CD14-positive monocyte (primary cell): Measurements from ENCODE around the gene FLT3LG. TPM values are rescaled to one million over a fixed set of nuclear protein-coding genes. Genes with fewer than 3 reads are reported as not detected.

Experiments used
- DNase-seq, 3 donors: peaks; one replicate each; pipeline ENCODE4 v3.0.0-alpha.2; 2011 to 2022
- H2AFZ ChIP-seq: 2 replicates; pipeline ENCODE4 v1.6.0; 2012; ENCODE audit warnings: mild to moderate bottlenecking, low read depth, low read length, inconsistent platforms; ENCODE audit not compliant: insufficient read depth, poor library complexity, severe bottlenecking
- H3K27ac ChIP-seq, 2 donors: 1 replicate in 1 of 2; 2 replicates in 1 of 2; pipeline ENCODE4 v1.5.1; 2012 to 2013; ENCODE audit warnings: low read length in 2 of 2, control low read depth in 1 of 2, inconsistent platforms in 1 of 2, low read depth in 1 of 2, mild to moderate bottlenecking in 1 of 2
- H3K27me3 ChIP-seq, 2 donors: one replicate each; pipeline versions ENCODE4 v1.6.0 to v1.6.1; 2011 to 2013; ENCODE audit warnings: low read length in 2 of 2; ENCODE audit not compliant: control insufficient read depth in 2 of 2, insufficient read depth in 2 of 2
- H3K36me3 ChIP-seq, 2 donors: replicated peaks in 1 of 2; 1 replicate in 1 of 2; 2 replicates in 1 of 2; pipeline versions ENCODE4 v1.5.1 to v1.6.1; 2012 to 2013; ENCODE audit warnings: low read length in 2 of 2, control low read depth in 1 of 2, inconsistent platforms in 1 of 2, mild to moderate bottlenecking in 1 of 2; ENCODE audit not compliant: insufficient read depth in 2 of 2, control insufficient read depth in 1 of 2
- H3K4me1 ChIP-seq, 2 donors: 1 replicate in 1 of 2; 2 replicates in 1 of 2; pipeline versions ENCODE4 v1.5.1 to v1.6.1; 2012 to 2013; ENCODE audit warnings: low read length in 2 of 2, control low read depth in 1 of 2, inconsistent platforms in 1 of 2, mild to moderate bottlenecking in 1 of 2, moderate library complexity in 1 of 2; ENCODE audit not compliant: insufficient read depth in 2 of 2, control insufficient read depth in 1 of 2
- H3K4me2 ChIP-seq: replicated peaks from 2 replicates; pipeline ENCODE3; 2012; ENCODE audit warnings: low read length, moderate library complexity, mild to moderate bottlenecking; ENCODE audit not compliant: poor library complexity, severe bottlenecking; ENCODE audit errors: extremely low read depth
- H3K4me3 ChIP-seq, 3 experiments: fragments of 200-600 bp in 1 of 3; sonication (generic) in 1 of 3; replicated peaks in 1 of 3; 1 replicate in 2 of 3; 2 replicates in 1 of 3; pipeline ENCODE4 v1.5.1; 2011 to 2013; ENCODE audit warnings: low read length in 3 of 3, mild to moderate bottlenecking in 3 of 3, control low read depth in 2 of 3, low read depth in 2 of 3, inconsistent platforms in 1 of 3, moderate library complexity in 1 of 3
- H3K79me2 ChIP-seq: 2 replicates; pipeline ENCODE4 v1.6.0; 2012; ENCODE audit warnings: mild to moderate bottlenecking, control low read depth, inconsistent platforms, low read length, moderate library complexity; ENCODE audit not compliant: insufficient read depth
- H3K9ac ChIP-seq: 2 replicates; pipeline ENCODE4 v1.6.0; 2017; ENCODE audit warnings: low read length, mild to moderate bottlenecking; ENCODE audit not compliant: insufficient read depth, poor library complexity, severe bottlenecking
- H3K9me3 ChIP-seq, 2 donors: replicated peaks in 1 of 2; 1 replicate in 1 of 2; 2 replicates in 1 of 2; pipeline versions ENCODE4 v1.5.1 to v1.6.1; 2012 to 2013; ENCODE audit warnings: low read length in 2 of 2, control low read depth in 1 of 2; ENCODE audit not compliant: control insufficient read depth in 1 of 2, insufficient read depth in 1 of 2
- H4K20me1 ChIP-seq: 2 replicates; pipeline ENCODE4 v1.6.0; 2012; ENCODE audit warnings: mild to moderate bottlenecking, low read length, control low read depth, moderate library complexity; ENCODE audit not compliant: insufficient read depth
- H3K27ac Mint-ChIP-seq, 7 donors: one replicate each; pipeline ENCODE4 v1.8.0; 2020; ENCODE audit warnings: mild to moderate bottlenecking in 7 of 7, mixed read lengths in 7 of 7, moderate library complexity in 6 of 7, inconsistent platforms in 2 of 7
- H3K27me3 Mint-ChIP-seq, 3 donors: one replicate each; pipeline ENCODE4 v1.8.0; 2021 to 2022; ENCODE audit warnings: low read depth in 3 of 3, mild to moderate bottlenecking in 3 of 3, mixed read lengths in 3 of 3, moderate library complexity in 3 of 3, inconsistent platforms in 1 of 3
- H3K36me3 Mint-ChIP-seq, 2 donors: one replicate each; pipeline ENCODE4 v1.8.0; 2020; ENCODE audit warnings: mixed read lengths in 2 of 2, inconsistent platforms in 1 of 2, mild to moderate bottlenecking in 1 of 2
- H3K4me1 Mint-ChIP-seq: one replicate; pipeline ENCODE4 v1.8.0; 2020; ENCODE audit warnings: mild to moderate bottlenecking, mixed read lengths
- H3K4me3 Mint-ChIP-seq, 2 donors: one replicate each; pipeline ENCODE4 v1.8.0; 2020; ENCODE audit warnings: mild to moderate bottlenecking in 2 of 2, mixed read lengths in 2 of 2, moderate library complexity in 1 of 2
- H3K9me3 Mint-ChIP-seq, 7 donors: one replicate each; pipeline ENCODE4 v1.8.0; 2020 to 2022; ENCODE audit warnings: mixed read lengths in 7 of 7, mild to moderate bottlenecking in 6 of 7, moderate library complexity in 6 of 7, inconsistent platforms in 2 of 7
- CTCF ChIP-seq: fragments of 200-600 bp; IDR thresholded peaks from one replicate; pipeline ENCODE4 v1.8.0; 2022; ENCODE audit warnings: antibody characterized with exemption, mild to moderate bottlenecking
- WGBS: methylation state at CpG from one replicate; pipeline ENCODE4 v1.1.5; 2013; ENCODE audit warnings: missing lambda C conversion rate; ENCODE audit not compliant: insufficient coverage; 5-methylcytosine and 5-hydroxymethylcytosine counted together
- intact Hi-C, 2 donors: fragments of 100-400 bp; cut with micrococcal nuclease; formaldehyde crosslinking; loops; one replicate each; pipeline versions ENCODE4 v1.15.0 to v1.15.1; 2023
- polyA plus RNA-seq, 3 donors: library from polyadenylated mRNA; depleted of rRNA in 1 of 3; unstranded in 2 of 3; stranded (reverse) in 1 of 3; fragments of 300-500 nt in 2 of 3; fragments of >200 nt in 1 of 3; fragmentation: Illumina TruSeq in 2 of 3; gene quantifications; 1 replicate in 2 of 3; 2 replicates in 1 of 3; pipeline ENCODE4 v1.2.3, GENCODE V29; 2012 to 2021

FLT3LG gene
- polyA plus RNA-seq, 3 donors: 5.0 to 13.8 (median 6.9) TPM

GRCh38 chr19:49506575-49507105 lies 32.6 kb downstream of the FLT3LG start:
- H3K4me1 Mint-ChIP-seq: peaks cover 36% of the 10 kb centered on the region
- 16% methylated on average over 5 of the region's 8 CpGs for whole genome bisulfite sequencing
- H3K36me3 Mint-ChIP-seq: peaks cover 2 to 3% of the 10 kb centered on the region in 2 donors
- H3K27me3 ChIP-seq: no peaks in the 10 kb centered on the region
- intact Hi-C loops: loop anchor here in 1 of 2 donors (1.0 to 2.0 kb wide), 2 partner anchors 40 to 64 kb away; no protein-coding TSS in a partner anchor
- TF ChIP-seq CTCF: peak; percentile 83
- peak overlapping the region in 1 of 3 experiments; percentile 45 for H3K4me3 ChIP-seq
- H3K9ac ChIP-seq: no peak overlapping the region
- peak; percentile 67 to 73 (median 69) for DNase-seq
- peak overlapping the region in 6 of 7 donors; percentile 33 to 88 (median 78) for H3K27ac Mint-ChIP-seq
- no peak overlapping the region for H2AFZ ChIP-seq
- peak overlapping the region; percentile 42 for H3K4me2 ChIP-seq
- peak overlapping the region; percentile 27 to 70 for H3K4me3 Mint-ChIP-seq
- H3K4me1 ChIP-seq: peaks cover 32% of the 10 kb centered on the region in 2 donors
- H3K9me3 Mint-ChIP-seq: peaks cover 0 to 4% (median 0%) of the 10 kb centered on the region in 7 donors
- no peaks in the 10 kb centered on the region for H4K20me1 ChIP-seq
- H3K36me3 ChIP-seq: no peaks in the 10 kb centered on the region
- H3K79me2 ChIP-seq: no peaks in the 10 kb centered on the region
- peaks cover 4 to 12% (median 6%) of the 10 kb centered on the region in 3 donors for H3K27me3 Mint-ChIP-seq
- peaks cover 0 to 3% of the 10 kb centered on the region in 2 donors for H3K9me3 ChIP-seq
- no peak overlapping the region for H3K27ac ChIP-seq

GRCh38 chr19:49507803-49508494 lies 33.9 kb downstream of the FLT3LG start:
- peaks cover 2 to 3% of the 10 kb centered on the region in 2 donors for H3K36me3 Mint-ChIP-seq
- H3K27ac Mint-ChIP-seq: no peak overlapping the region
- H3K27me3 Mint-ChIP-seq: peaks cover 3 to 12% (median 3%) of the 10 kb centered on the region in 3 donors
- Histone ChIP-seq H3K4me2 (no peak overlapping the region), H2AFZ (no peak overlapping the region), H3K27ac (no peak overlapping the region), H4K20me1 (no peaks in the 10 kb centered on the region), H3K4me1 (peaks cover 39 to 42% of the 10 kb centered on the region in 2 donors), H3K79me2 (peaks cover 7% of the 10 kb centered on the region), H3K36me3 (no peaks in the 10 kb centered on the region), H3K9me3 (peaks cover 0 to 3% of the 10 kb centered on the region in 2 donors), H3K9ac (no peak overlapping the region), H3K4me3 (no peak overlapping the region), H3K27me3 (no peaks in the 10 kb centered on the region)
- DNase-seq: no peak
- H3K4me3 Mint-ChIP-seq: no peak overlapping the region
- H3K4me1 Mint-ChIP-seq: peaks cover 44% of the 10 kb centered on the region
- WGBS: 85% methylated on average over 6 of the region's 12 CpGs
- TF ChIP-seq CTCF: no peak
- peaks cover 0 to 4% (median 1%) of the 10 kb centered on the region in 7 donors for H3K9me3 Mint-ChIP-seq
- intact Hi-C loops: loop anchor here in 1 of 2 donors (2.0 kb wide), 1 partner anchor 63 kb away; no protein-coding TSS in a partner anchor
